ENCODE data around the gene RAD51B.

The RAD51B gene

GRCh38 chr14:68260121-68260520, 440.5 kb downstream of the RAD51B start:
- DNase-seq: no peak

- DNase-seq: no peak
Observed at GRCh38 chr14:68261092-68261842, 441.7 kb downstream of the RAD51B start.

DNA sequence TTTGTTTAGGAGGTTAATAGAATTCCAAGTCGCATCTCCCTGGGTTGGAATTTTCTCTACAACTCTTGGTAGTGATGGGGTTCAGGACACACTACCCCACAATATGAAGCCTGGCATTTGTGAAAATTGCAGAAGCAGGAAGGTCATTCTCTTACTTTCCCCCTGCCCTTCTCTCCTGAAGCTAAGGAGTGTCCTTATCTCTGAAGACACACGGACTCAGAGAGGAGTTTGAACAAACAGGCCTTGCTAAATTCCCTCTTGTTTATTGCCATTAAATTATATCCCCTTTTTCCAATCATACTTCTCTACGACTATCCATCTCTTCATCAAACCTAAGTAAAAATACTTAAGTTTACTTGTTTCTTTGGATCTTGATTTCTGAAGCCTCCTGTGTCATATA, 443.0 kb downstream of the RAD51B start:
- no peak for DNase-seq

- DNase-seq: no peak
Observed at GRCh38 chr14:68263563-68264259, 444.1 kb downstream of the RAD51B start.

DNA sequence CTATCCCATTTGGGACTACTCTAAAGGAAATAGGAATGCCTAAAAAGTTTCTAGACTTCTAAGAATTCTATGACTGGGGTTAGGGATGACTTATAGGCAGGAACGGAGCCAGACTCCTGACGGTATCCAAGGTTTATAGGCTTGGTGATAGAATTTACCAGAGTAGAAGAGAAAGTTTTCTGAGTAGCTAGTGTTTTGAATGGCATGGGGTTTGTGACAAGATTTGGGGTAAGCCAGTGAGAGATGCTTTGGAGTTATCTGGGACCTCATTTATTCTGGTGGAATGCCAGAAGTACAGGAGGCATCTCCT, 444.6 kb downstream of the RAD51B start:
- DNase-seq: no peak

- DNase-seq: no peak
Observed at GRCh38 chr14:68266998-68267397, 447.4 kb downstream of the RAD51B start.

DNA sequence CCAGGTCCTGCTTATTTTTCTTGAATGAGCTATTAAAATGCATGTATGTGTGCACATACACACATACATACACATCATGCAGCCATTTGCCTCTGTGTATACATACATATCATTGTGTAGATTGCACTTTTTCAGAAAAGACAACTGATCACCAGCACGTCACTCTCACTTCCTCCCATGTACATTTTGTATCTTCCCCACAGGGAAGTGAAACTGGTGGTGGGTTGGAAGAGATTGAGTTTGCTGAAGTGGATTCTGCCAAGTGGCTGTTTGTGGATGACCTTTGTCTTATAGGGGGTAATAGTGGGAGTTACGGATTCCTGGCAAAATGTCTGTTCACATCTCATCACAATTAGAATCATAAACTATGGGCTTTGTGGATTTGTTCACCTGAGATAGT, 448.6 kb downstream of the RAD51B start:
- DNase-seq: peak; percentile 60

DNA sequence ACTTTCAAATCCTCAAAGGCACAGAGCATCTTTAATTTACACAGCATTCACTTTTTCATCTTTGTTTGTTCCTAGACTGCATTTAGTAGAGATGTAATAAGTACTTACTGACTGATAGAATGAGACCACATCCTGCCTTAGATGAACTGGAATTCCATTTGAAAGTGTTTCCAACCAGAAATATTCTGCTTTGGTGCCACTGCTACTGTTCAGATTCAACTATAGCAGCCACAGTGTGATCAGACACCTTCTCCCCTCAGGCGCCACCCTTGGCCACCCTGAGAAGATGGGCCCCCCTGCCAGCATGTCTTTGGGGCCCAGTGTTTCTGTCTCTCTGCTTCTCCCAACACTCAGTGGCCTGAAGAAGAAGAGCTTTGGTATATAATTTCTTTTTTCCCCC, 449.1 kb downstream of the RAD51B start:
- no peak for DNase-seq

- no peak for DNase-seq
Observed at GRCh38 chr14:68269136-68269927, 449.8 kb downstream of the RAD51B start.

GRCh38 chr14:68270342-68270741, 450.8 kb downstream of the RAD51B start:
- DNase-seq: no peak

- no peak for DNase-seq
Observed at GRCh38 chr14:68271913-68272391, 452.4 kb downstream of the RAD51B start.

DNA sequence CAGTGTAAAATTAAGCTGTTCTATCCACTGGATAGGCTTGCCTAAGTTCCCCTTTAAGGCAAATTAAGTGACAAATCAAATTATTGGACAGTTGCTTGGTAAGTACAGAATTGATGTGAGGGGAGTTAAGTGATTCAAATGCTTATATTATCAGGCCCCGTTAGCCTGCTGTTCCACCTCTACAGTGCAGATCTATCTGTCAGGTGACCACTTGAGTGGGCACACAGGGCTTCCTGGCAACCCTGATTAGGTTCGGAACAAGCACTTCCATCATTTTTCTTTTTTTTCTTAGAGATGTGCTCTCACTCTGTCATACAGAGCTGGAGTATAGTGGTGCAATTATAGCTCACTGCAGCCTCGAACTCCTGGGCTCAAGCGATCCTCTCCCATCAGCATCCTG, 453.8 kb downstream of the RAD51B start:
- DNase-seq: no peak

DNA sequence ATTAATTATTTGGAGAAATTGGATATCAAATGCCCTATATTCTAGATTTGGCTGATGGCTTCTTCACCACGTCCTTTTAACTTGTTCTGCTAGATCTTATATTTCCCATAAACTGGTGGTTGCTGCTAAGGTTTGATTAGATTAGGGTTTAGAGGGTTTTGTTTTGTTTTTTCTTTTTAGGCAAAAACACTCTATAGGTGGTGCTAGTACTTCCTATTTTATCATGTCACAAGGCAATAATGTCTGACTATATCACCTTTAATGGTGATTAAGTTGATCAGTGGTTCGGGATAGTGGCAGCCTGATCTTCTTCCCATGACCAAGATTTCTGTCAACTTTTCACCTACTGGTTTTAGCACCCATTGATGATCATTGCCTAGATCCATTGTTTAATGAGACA, 455.1 kb downstream of the RAD51B start:
- no peak for DNase-seq

DNA sequence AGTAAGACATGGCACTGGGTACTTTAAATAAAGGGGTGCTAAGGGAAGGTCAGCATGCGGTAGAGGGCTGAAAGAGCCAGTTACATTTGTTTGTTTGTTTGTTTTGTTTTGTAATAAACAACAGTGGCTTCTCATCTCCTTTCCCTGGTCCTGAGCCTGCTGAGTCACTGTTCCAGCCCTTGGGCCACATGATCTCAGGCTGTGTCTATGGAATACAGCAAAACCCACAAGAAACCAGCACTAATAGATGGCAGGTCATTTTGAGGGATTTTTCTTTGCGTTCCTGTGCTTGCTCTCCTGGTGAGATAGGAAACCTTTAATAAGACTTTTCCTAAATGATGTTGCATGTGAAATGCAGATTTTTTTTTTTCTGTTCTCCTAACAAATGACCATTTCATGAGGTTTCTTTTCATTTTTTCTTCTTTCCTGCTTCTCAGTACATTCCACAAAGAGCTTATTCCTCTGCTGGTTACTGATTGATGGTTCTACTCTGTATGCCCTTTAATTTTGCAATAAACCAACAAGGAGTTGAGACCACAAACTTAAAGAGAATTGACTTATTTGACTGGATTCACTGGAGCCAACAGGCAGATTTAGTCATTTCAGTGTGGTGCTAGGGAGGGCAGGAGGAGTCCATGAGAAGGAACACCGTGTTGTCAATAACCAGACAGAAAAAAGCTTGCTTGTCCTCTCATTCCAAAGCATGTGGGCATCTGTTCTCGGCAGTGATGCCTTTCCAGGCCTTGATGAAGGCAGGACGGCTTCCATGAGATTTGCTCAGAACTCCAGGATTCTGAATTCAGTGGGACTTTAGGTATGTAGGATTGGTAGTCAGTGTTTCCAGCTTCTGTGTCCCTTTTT, 459.2 kb downstream of the RAD51B start:
- DNase-seq: no peak

- no peak for DNase-seq
Observed at GRCh38 chr14:68279437-68279720, 459.8 kb downstream of the RAD51B start.

DNA sequence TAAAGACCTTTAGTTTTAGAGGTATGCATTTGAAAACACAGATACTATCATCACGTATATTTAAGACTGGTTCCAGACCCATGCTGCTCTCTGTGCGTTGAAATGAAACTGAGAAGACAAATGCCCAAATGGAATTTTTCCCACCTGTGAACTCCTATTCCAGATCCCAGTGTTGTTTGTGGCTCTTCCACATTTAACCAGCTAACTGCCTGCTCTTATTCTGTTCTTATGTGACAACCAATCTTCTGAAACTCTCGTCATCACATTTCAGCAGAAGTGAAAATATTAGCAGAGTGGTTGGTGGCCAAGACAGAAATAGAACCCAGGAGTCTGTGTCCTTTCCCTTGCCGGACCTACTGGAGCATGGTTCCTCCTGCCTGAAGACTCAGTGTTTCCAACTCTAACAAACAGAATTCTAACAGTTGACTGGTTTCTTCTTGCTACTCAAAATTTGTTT, 460.2 kb downstream of the RAD51B start:
- DNase-seq: peak; percentile 58

DNA sequence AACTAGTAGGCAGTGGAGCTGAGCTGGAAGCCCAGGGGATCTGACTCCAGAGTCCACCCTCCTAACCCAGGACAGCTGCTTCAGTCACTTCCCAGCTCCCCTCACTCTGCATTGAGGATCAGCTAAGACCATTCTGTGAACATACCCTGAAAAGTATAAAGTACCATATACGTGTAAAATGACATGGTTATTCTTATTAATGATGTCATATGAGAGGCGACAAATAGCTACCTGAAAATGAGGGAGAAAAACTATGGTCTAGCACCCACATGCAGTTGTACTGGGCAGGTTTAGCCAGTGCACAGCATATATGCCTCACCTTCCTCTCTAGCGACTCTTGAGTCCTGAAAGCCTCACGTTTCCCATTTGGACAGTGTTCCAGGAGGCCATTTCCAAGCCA, 461.9 kb downstream of the RAD51B start:
- no peak for DNase-seq

DNA sequence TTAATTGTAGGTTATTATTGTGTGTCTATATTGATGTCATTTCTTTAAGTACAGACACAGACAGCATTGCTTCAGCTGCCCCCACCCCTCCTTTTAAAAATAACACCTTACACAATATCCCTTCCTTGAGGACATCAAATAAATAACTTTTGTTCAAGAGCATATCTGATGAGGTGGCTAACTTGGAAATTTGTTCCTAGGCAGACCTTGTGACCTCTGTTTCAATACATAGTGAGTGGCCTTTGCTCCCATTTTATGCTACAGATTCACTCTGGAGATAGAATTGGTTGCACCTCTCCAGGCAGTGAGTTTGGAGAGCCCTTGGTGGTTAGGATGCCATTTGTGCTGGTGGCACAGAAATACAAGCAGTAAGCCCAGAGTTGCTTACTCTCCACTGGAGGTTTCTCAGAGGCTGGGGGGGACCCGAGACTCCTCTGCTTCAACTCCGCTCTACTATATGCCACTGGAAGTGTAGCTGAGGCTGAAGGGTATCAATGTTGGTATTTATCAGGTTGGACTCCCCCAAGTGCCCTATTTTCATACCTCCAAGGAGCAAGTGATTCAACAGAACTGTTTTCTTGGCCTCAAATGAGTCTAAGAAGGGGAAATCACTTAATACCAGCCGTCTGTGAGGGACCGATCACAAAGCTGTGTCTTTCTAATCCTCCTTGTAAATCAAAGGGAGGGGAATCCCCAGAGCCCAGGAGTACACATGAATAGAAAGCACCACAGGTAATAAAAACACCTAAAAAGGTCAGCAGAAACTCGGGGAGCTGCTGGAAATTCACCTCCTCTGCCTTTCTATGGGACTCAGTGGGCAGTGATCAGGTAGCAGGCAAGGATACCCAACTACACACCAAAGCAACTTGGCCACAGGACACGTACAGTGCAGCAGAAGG, 463.1 kb downstream of the RAD51B start:
- DNase-seq: peak; percentile 40

DNA sequence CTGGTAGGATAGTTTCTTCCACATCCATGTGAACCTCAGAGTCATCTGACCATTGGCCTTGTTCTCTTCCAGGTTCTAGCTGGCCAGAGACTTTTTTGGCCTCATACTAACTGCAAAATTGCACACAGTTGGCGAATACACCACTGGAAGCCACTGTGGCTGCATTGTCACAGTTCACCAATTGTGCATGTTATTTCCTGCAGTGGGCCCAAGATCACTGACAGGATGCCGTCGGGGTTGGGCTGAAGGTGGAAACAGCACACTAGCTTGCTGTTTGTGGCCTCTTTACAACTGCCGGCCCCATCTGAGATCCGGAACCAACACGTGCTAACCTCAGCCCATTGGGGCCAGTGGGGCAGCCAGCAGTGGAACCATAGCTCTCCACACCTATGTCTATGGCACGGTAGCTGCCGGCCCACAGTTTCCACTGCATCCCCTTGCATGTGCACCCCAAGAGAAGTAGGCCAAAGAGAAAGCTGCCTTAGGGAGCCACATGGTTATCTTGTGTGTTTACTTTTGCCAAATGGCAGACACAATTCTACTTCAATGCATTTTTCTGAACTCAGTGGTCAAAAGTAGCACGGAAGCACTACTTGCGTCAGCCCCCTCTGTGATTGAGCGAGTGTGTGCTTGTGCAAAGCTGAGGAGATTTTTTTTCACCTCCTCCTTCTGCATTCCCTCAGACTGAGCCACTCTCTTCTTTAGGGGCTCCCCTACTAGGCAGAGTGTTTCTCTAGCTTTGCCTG, 464.0 kb downstream of the RAD51B start:
- peak; percentile 74 for DNase-seq

GRCh38 chr14:68284333-68284732, 464.8 kb downstream of the RAD51B start:
- no peak for DNase-seq

DNA sequence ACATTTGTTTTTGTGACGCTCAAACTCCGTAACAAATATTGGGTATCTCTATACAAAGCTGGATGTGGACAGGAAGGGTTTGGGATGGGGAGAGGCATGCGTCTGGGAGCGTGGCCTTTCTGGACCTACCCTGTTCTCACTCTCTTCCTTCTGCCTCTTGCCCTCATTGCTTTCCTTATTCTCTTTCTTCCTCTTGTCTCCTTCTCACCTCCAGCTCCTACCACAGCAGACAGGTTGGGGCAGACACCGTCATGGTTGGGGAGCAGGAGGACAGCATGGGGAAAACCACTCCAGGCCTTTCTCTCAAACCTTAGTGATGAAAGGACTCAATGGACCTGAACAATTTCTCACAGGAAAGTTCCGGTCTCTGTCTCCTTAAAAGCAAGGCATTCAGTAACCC, 465.3 kb downstream of the RAD51B start:
- DNase-seq: no peak
